AG04450 (cell line): ENCODE results near the gene RBM4. TPM values are rescaled to one million over a fixed set of nuclear protein-coding genes. Genes with fewer than 3 reads are reported as not detected.

Source experiments
- CTCF ChIA-PET: fragments of 300-600, 350-600 bp; formaldehyde crosslinking; extraction: SDS; loops from one replicate; lab custom pipeline; 2022; ENCODE audit warnings: antibody characterized with exemption, inconsistent platforms; lab: Charles Lee
- POLR2A ChIA-PET: fragments of 350-600 bp; formaldehyde crosslinking; extraction: SDS; loops from one replicate; lab custom pipeline; 2021; ENCODE audit warnings: antibody characterized with exemption, inconsistent platforms; lab: Yijun Ruan, JAX
- DNase-seq: peaks from one replicate; pipeline ENCODE4 v3.0.0-alpha.2; 2011; ENCODE audit warnings: low read depth, low spot score
- H3K27ac ChIP-seq: one replicate; pipeline ENCODE4 v1.5.1; 2012; ENCODE audit warnings: low read depth, low read length, control low read depth
- H3K27me3 ChIP-seq: one replicate; pipeline ENCODE4 v1.6.0; 2012; ENCODE audit warnings: low read length; ENCODE audit not compliant: control insufficient read depth, insufficient read depth
- H3K4me3 ChIP-seq: 2 replicates; pipeline ENCODE4 v1.5.1; 2011; ENCODE audit warnings: mild to moderate bottlenecking, low read depth, low read length, control low read depth
- H3K9me3 ChIP-seq: 2 replicates; pipeline ENCODE4 v1.5.1; 2012; ENCODE audit warnings: low read length; ENCODE audit not compliant: control insufficient read depth, insufficient read depth
- CTCF ChIP-seq: IDR thresholded peaks from 2 replicates; pipeline ENCODE4 v1.5.1; 2011; ENCODE audit warnings: low read depth, low read length, control low read depth, inconsistent platforms
- polyA plus RNA-seq: library from polyadenylated mRNA; depleted of rRNA; stranded (reverse); fragments of >200 nt; gene quantifications from 2 replicates; pipeline ENCODE4 v1.2.3, GENCODE V29; 2011

RBM4 gene
- polyA plus RNA-seq, 1 experiment, result 272 TPM

DNA sequence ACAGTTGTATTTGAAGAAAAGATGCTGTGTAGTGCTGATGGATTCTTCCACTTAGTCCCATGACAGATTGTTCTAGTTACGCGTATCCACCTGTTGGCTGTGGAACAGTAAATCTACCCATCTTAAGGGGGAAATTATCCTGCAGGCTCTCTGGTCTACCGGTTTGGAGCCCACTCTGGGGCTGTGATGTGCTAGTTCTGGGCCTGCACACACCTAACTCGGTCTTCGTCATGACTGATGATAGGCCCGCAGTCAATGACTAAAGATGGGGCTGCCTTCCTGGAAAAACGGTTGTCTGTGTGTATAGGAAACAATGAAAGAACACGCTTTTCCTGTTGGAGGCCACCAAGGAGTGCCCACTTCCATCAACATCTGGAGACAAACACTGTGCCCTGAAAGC is 45.4 kb downstream of the RBM4 start:
- POLR2A ChIA-PET, result interaction anchor here (0.7 kb wide), 1 partner anchor 115 kb away, joined by 5 read pairs; no protein-coding TSS in a partner anchor
- H3K27me3 ChIP-seq, result no peaks in the 10 kb centered on the region
- CTCF ChIA-PET, result no interaction called here

DNA sequence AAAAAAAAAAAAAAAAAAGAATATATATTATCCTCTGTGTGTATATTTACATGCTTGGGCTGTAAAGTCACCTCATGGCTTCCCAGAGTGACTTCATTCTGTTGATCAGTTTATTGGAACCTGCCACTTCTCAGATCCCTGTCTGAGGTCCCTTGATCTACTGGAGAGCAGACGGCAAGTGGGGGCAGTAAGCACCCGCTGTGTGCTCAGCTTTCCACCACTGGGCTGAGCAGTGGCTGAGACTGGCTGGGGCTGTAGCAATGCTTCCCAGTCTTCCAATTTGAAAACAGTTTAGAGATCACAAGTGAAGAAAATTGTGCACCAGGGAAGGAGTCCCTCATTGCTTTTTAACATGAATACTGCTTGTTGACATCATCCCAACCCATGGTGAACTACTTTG is 46.1 kb downstream of the RBM4 start:
- no peak overlapping the region for H3K4me3 ChIP-seq
- TF ChIP-seq CTCF, result no peak
- H3K9me3 ChIP-seq, result no peaks in the 10 kb centered on the region
- POLR2A ChIA-PET, result interaction anchor here (0.7 kb wide), 1 partner anchor 116 kb away, joined by 5 read pairs; no protein-coding TSS in a partner anchor
- no peaks in the 10 kb centered on the region for H3K27me3 ChIP-seq
- CTCF ChIA-PET, result interaction anchor here (0.6 kb wide), 1 partner anchor 68 kb away, joined by 3 read pairs; the partner anchor contains the start of gene RBM14
- H3K27ac ChIP-seq, result no peak overlapping the region
- DNase-seq, result no peak

More for the DNA sequence above, 45.4 kb downstream of the RBM4 start:
- Histone ChIP-seq H3K9me3 (no peaks in the 10 kb centered on the region), H3K4me3 (no peak overlapping the region), H3K27ac (no peak overlapping the region)
- no peak for DNase-seq
- TF ChIP-seq CTCF, result no peak

DNA sequence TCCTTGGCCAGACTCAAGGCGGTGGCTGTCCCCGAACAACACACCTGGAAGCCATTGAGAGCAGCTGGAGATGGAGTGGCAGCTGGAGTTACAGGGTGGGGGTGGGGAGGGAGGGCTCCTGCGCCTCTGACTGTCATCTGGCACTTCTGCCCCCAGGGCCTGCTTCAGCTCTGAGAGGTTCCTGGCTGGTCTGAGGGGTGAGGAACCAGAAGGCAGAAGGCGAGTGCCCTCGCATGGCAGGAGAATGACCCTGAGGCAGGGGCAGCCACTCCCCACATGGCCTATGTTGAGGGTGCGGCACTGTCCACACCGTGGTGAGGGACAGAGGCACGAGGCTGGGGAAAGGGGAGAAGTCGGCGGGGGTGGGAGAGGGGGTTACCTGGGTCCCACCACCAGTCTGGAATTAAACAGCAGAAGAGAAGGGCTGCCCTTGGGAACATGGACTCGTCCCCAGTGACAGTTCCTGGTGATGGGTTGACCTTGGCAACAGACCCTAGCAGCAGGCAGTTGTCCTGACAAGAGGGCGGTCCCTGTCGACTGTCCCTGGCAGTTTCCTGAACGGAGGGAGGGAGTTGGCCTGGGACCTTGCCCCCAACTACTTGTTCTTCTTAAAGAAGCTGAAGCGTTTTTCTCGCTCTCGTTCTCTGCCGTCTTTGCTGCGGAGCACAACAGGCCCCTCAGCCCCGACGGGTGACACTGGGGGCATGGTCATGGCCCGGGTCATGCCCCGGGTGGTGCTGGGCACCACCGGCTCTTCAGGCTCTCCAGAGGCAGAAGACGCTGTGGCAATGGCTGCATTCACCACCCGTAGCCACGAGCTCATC is 47.0 kb downstream of the RBM4 start:
- H3K9me3 ChIP-seq, result no peaks in the 10 kb centered on the region; the same call in 1 of the 2 replicates
- ChIA-PET POLR2A (interaction anchor here (0.7 kb wide), 1 partner anchor 26 kb away, joined by 6 read pairs; no protein-coding TSS in a partner anchor), CTCF (interaction anchor here (0.6 to 1.2 kb wide), 3 partner anchors 8 to 69 kb away, joined by 3 to 4 read pairs (median 3); partner anchors contain the start of genes RBM14 and RBM4B)
- no peak for DNase-seq
- H3K4me3 ChIP-seq, result no peak overlapping the region
- H3K27ac ChIP-seq, result no peak overlapping the region
- H3K27me3 ChIP-seq, result no peaks in the 10 kb centered on the region
- no peak for TF ChIP-seq CTCF

- Histone ChIP-seq H3K27me3 (no peaks in the 10 kb centered on the region), H3K27ac (no peak overlapping the region), H3K9me3 (no peaks in the 10 kb centered on the region; the same call in 1 of the 2 replicates), H3K4me3 (no peak overlapping the region)
- ChIA-PET CTCF (interaction anchor here (1.0 to 1.2 kb wide), 2 partner anchors 8 to 9 kb away, joined by 3 to 4 read pairs; partner anchors contain the start of gene RBM4B), POLR2A (no interaction called here)
- no peak for TF ChIP-seq CTCF
- DNase-seq, result no peak
These were observed 47.7 kb downstream of the RBM4 start for GRCh38 chr11:66686100-66686785.
